GM19238 (cell line): ENCODE results near the gene CDC5L.

ENCODE experiments used
- DNase-seq: peaks from one replicate; pipeline ENCODE4 v3.0.0; 2011; ENCODE audit warnings: low spot score; ENCODE audit not compliant: insufficient read length

The CDC5L gene

GRCh38 chr6:44452725-44453124 lies 65.2 kb downstream of the CDC5L start:
- DNase-seq = no peak

GRCh38 chr6:44453146-44453545 lies 65.6 kb downstream of the CDC5L start:
- DNase-seq = no peak

GRCh38 chr6:44454198-44454597 lies 66.7 kb downstream of the CDC5L start:
- no peak for DNase-seq

GRCh38 chr6:44456070-44456965 lies 68.8 kb downstream of the CDC5L start:
- peak; percentile 47 for DNase-seq

GRCh38 chr6:44456966-44457292 lies 69.4 kb downstream of the CDC5L start:
- no peak for DNase-seq

- DNase-seq = no peak
Observed at GRCh38 chr6:44457596-44457995, 70.1 kb downstream of the CDC5L start.

GRCh38 chr6:44458551-44458950 lies 71.0 kb downstream of the CDC5L start:
- DNase-seq = no peak

GRCh38 chr6:44462335-44462734 lies 74.8 kb downstream of the CDC5L start:
- DNase-seq = no peak

GRCh38 chr6:44462797-44463727 lies 75.6 kb downstream of the CDC5L start:
- no peak for DNase-seq

- DNase-seq = no peak
Observed at GRCh38 chr6:44463728-44464450, 76.4 kb downstream of the CDC5L start.

- DNase-seq = no peak
Observed at GRCh38 chr6:44464527-44465310, 77.2 kb downstream of the CDC5L start.

GRCh38 chr6:44466955-44467354 lies 79.4 kb downstream of the CDC5L start:
- no peak for DNase-seq

GRCh38 chr6:44468835-44469234 lies 81.3 kb downstream of the CDC5L start:
- DNase-seq = no peak

- no peak for DNase-seq
Observed at GRCh38 chr6:44470115-44470464, 82.6 kb downstream of the CDC5L start.

- no peak for DNase-seq
Observed at GRCh38 chr6:44470746-44471145, 83.2 kb downstream of the CDC5L start.

GRCh38 chr6:44471271-44471981 lies 83.9 kb downstream of the CDC5L start:
- no peak for DNase-seq

- DNase-seq = no peak
Observed at GRCh38 chr6:44472250-44472945, 84.9 kb downstream of the CDC5L start.

- DNase-seq = no peak
Observed at GRCh38 chr6:44473393-44474189, 86.1 kb downstream of the CDC5L start.

GRCh38 chr6:44474190-44474631 lies 86.7 kb downstream of the CDC5L start:
- DNase-seq = no peak
